Lower lobe of right lung (tissue), 2 donors: ENCODE measurements around the gene GALNTL6. TPM values are rescaled to one million over a fixed set of nuclear protein-coding genes. Genes with fewer than 3 reads are reported as not detected.

Source experiments
- ATAC-seq, 2 donors: fragments of 200-7000 bp; cut with Tn5 transposase; one replicate each; pipeline ENCODE4 v1.9.1; 2020 to 2022; ENCODE audit warnings: mild to moderate bottlenecking in 2 of 2, moderate library complexity in 2 of 2
- DNase-seq: peaks from one replicate; pipeline ENCODE4 v3.0.0-alpha.2; 2020
- H3K27ac ChIP-seq: fragments of 200-600 bp; one replicate; pipeline ENCODE4 v1.8.0; 2022
- H3K27me3 ChIP-seq: fragments of 200-600 bp; one replicate; pipeline ENCODE4 v1.8.0; 2022; ENCODE audit warnings: low read depth
- H3K36me3 ChIP-seq: fragments of 200-600 bp; one replicate; pipeline ENCODE4 v1.8.0; 2022; ENCODE audit warnings: mild to moderate bottlenecking
- H3K4me1 ChIP-seq: fragments of 200-600 bp; one replicate; pipeline ENCODE4 v1.8.0; 2022
- H3K4me3 ChIP-seq: fragments of 200-600 bp; one replicate; pipeline ENCODE4 v1.8.0; 2022; ENCODE audit warnings: mild to moderate bottlenecking
- H3K9me3 ChIP-seq: fragments of 200-600 bp; one replicate; pipeline ENCODE4 v1.8.0; 2022
- intact Hi-C: fragments of 100-400 bp; cut with DNase I; formaldehyde crosslinking; loops from one replicate; pipeline ENCODE4 v1.11.0; 2022
- total RNA-seq: library from RNA; stranded (reverse); fragmentation: NEBNext Ultra II Directional; extraction: Animal tissue kit (Norgen Biotek cat#: 25700); gene quantifications from one replicate; pipeline ENCODE4 v1.2.1, GENCODE V29; 2021
- TF ChIP-seq, protein P1 (sequence below): fragments of 200-600 bp; IDR thresholded peaks from one replicate; pipeline ENCODE4 v1.8.0; 2022; ENCODE audit warnings: antibody characterized with exemption, mild to moderate bottlenecking
- donor health status: DM: no; HTN: yes; CAD: no; lungs with severe emphysema.

The GALNTL6 gene
- total RNA-seq, 1 donor from 2014 or later, result not detected

DNA sequence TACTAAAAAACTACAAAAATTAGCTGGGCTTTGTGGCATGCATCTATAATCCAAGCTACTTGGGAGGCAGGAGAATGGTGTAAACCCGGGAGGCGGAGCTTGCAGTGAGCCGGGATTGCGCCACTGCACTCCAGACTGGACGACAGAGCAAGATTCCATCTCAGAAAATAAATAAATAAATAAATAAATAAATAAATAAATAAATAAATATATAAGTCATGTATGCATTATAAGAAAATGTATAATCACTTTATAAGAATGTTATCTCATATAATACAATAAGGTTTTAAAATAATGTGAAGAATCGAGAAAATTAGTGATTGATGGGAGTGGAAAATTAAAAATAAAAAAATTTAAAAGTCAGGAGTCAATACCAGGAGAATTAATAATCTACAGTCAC, 127.5 kb downstream of the GALNTL6 start:
- TF ChIP-seq, protein P1, sequence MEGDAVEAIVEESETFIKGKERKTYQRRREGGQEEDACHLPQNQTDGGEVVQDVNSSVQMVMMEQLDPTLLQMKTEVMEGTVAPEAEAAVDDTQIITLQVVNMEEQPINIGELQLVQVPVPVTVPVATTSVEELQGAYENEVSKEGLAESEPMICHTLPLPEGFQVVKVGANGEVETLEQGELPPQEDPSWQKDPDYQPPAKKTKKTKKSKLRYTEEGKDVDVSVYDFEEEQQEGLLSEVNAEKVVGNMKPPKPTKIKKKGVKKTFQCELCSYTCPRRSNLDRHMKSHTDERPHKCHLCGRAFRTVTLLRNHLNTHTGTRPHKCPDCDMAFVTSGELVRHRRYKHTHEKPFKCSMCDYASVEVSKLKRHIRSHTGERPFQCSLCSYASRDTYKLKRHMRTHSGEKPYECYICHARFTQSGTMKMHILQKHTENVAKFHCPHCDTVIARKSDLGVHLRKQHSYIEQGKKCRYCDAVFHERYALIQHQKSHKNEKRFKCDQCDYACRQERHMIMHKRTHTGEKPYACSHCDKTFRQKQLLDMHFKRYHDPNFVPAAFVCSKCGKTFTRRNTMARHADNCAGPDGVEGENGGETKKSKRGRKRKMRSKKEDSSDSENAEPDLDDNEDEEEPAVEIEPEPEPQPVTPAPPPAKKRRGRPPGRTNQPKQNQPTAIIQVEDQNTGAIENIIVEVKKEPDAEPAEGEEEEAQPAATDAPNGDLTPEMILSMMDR, result no peak
- ATAC-seq (no peak), DNase-seq (no peak)
- no peaks in the 10 kb centered on the region for H3K4me1 ChIP-seq
- H3K27ac ChIP-seq, result no peak overlapping the region
- H3K4me3 ChIP-seq, result no peak overlapping the region
- no peaks in the 10 kb centered on the region for H3K27me3 ChIP-seq
- intact Hi-C loops, result no loop called here
- H3K9me3 ChIP-seq, result no peaks in the 10 kb centered on the region
- no peaks in the 10 kb centered on the region for H3K36me3 ChIP-seq

GRCh38 chr4:171947400-171947799, 134.2 kb downstream of the GALNTL6 start:
- H3K27me3 ChIP-seq, result no peaks in the 10 kb centered on the region
- intact Hi-C loops, result no loop called here
- H3K9me3 ChIP-seq, result no peaks in the 10 kb centered on the region
- H3K4me1 ChIP-seq, result no peaks in the 10 kb centered on the region
- DNase-seq (no peak), ATAC-seq (no peak)
- TF ChIP-seq, protein P1, result no peak
- no peaks in the 10 kb centered on the region for H3K36me3 ChIP-seq
- H3K4me3 ChIP-seq, result no peak overlapping the region
- no peak overlapping the region for H3K27ac ChIP-seq

DNA sequence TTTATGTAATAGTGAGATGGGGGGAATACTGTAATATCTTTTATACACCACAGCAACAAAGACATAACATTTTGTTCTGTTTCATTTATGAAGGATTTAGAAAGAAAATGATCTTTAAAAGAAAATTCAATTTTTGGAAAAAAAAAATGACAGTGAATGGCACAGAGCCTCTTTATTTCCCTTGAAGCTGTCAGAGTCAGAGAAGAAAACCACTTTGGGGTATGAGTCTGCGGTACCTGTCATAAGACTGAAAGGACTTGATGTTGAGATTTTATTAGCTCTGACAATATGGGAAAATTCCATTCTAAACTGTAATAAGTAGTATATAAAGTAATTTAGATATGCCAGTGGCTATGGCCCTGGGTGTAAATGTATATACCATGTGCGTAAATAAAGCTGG, 134.8 kb downstream of the GALNTL6 start:
- Histone ChIP-seq H3K4me1 (no peaks in the 10 kb centered on the region), H3K36me3 (no peaks in the 10 kb centered on the region), H3K4me3 (no peak overlapping the region), H3K9me3 (no peaks in the 10 kb centered on the region), H3K27me3 (no peaks in the 10 kb centered on the region), H3K27ac (no peak overlapping the region)
- no peak for DNase-seq
- no peak for ATAC-seq
- intact Hi-C loops, result no loop called here
- TF ChIP-seq, protein P1, result no peak

DNA sequence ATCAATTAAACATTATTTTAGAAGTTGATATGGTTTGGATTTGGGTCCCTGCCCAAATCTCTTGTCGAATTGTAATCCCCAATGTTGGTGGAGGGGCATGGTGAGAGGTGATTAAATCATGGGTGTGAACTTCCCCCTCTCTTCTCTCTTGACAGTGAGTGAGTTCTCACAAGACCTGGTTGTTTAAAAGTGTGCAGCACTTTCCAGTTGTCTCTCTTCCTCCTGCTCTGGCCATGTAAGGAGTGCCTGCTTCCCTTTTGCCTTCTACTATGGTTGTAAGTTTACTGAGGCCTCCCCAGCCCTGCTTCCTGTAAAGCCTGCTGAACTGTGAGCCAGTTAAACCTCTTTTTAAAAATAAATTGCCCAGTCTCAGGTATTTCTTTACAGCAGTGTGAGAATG, 141.4 kb downstream of the GALNTL6 start:
- ATAC-seq (no peak), DNase-seq (no peak)
- H3K36me3 ChIP-seq, result no peaks in the 10 kb centered on the region
- no peak overlapping the region for H3K4me3 ChIP-seq
- intact Hi-C loops, result no loop called here
- TF ChIP-seq, protein P1, result no peak
- no peaks in the 10 kb centered on the region for H3K4me1 ChIP-seq
- H3K27ac ChIP-seq, result no peak overlapping the region
- no peaks in the 10 kb centered on the region for H3K9me3 ChIP-seq
- no peaks in the 10 kb centered on the region for H3K27me3 ChIP-seq

DNA sequence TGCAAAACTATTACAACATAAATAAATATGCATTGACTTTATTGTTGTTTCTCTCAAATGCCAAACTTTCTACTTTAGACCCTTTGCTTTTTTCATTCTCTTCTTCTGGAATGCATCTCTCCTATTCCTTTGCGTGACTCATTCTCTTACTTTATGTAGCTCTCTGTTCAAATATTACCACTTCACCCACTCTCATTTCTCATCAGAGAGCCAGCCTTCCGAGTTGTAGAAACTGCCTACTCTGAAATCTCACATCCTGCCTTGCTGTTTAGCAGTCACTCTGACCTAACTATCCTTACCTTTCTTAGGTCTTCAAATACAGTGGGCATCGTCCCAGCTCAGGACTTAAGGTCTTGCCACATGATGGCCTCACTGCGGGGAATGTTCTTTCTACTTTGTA, 143.5 kb downstream of the GALNTL6 start:
- Histone ChIP-seq H3K9me3 (no peaks in the 10 kb centered on the region), H3K4me3 (no peak overlapping the region), H3K4me1 (no peaks in the 10 kb centered on the region), H3K27ac (no peak overlapping the region), H3K36me3 (no peaks in the 10 kb centered on the region), H3K27me3 (no peaks in the 10 kb centered on the region)
- DNase-seq (no peak), ATAC-seq (no peak)
- intact Hi-C loops, result no loop called here
- TF ChIP-seq, protein P1, result no peak

DNA sequence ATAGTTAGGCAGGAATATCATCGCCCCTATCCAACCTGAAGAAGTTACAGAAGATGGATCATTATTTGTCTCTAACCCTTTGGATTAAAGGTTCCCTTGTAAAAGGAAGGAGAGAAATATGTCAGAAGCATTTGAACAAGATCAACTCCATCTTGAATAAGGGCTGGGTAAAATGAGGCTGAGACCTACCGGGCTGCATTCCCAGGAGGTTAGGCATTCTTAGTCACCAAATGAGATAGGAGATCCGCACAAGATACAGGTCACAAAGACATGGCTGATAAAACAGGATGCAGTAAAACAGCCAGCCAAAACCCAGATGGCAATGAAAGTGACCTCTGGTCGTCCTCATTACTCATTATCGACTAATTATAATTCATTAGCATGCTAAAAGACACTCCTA, 148.9 kb downstream of the GALNTL6 start:
- no peak for ATAC-seq
- no peak overlapping the region for H3K4me3 ChIP-seq
- H3K9me3 ChIP-seq, result no peaks in the 10 kb centered on the region
- H3K36me3 ChIP-seq, result no peaks in the 10 kb centered on the region
- intact Hi-C loops, result no loop called here
- H3K27me3 ChIP-seq, result no peaks in the 10 kb centered on the region
- no peak overlapping the region for H3K27ac ChIP-seq
- TF ChIP-seq, protein P1, result no peak
- no peaks in the 10 kb centered on the region for H3K4me1 ChIP-seq
- no peak for DNase-seq
